Stimulated activated CD4-positive, alpha-beta T cell treated with anti-CD3 and anti-CD28 coated beads, TNF-alpha, amount 100 ng/mL, for 48 hours (primary cell): ENCODE data around the gene ASCL3.
"Not testable (repeated sequence)": the region's sequence is repeated elsewhere in the genome, so short reads cannot be mapped to it uniquely, and the experiment has no call there.

Experiments used
- DNase-seq, 3 donors: peaks; one replicate each; pipeline ENCODE4 v3.0.0-alpha.2; 2020; ENCODE audit warnings: low read depth in 3 of 3

The ASCL3 gene

GRCh38 chr11:8942518-8943066 lies at the start of gene ASCL3:
Gene ASCL3, minus strand, starts transcription at chr11:8943016. Its CDS starts 4,855 bp downstream, at chr11:8938161.
- DNase-seq: no peak

GRCh38 chr11:8989453-8989852 lies 46.6 kb upstream of the ASCL3 start:
- no peak for DNase-seq

DNA sequence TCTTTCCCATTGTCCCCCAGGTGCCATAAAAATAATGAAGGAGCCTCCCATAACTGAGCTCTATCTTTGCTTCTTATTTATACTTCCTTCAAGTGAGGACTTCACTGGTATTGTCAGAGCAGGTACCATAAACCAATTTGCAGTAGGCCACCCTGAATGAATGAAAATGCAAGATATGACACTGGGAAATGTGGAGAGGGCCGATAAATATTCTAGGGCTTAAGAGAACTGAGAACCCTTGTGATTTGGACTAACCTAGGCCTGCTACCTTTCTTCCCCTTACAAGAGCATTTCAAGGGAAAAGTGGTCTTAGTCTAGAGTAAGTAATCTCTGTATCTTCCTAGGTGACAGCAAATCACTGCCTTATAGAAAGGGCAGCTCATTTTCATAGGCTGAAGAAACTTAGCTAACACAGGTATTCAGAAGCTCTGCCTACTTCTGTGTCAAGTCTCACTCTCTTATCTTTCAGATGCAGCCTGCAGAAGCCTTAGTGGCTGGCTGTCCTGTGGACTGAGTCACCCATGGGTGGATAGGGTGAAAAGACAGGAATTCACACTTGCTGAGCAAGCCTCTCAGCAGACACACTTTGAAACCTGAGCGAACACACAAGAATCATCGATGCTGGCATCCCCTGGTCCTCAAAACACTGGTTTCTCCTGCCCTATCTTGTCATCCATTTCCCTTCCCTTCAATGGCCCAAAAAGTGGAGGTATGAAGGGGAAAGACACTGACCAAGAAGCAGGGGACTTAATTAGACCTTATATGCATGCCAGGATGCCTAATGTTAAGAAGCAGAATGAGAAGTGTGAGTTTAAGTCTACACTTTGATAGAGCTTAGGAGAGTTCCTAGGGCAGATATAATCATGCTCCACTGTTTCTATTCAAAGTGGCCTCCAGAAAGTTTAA lies 45.8 kb upstream of the ASCL3 start:
- DNase-seq: no peak

- DNase-seq: no peak
Observed at GRCh38 chr11:8987446-8987845, 44.6 kb upstream of the ASCL3 start.

DNA sequence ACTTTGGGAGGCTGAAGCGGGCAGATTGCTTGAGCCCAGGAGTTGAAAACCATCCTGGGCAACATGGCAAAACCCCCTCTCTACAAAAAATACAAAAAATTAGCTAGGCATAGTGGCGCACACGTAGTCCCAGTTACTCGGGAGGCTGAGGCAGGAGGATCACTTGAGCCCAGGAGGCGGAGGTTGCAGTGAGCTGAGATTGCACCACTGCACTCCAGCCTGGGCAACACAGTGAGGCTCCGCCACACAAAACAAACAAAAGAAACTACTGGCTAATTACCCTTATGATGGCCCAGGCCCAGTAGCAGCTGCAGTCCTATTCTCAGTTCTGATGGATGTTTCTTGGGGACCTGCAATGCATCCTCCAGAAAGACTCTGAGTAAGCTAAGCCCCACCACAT lies 44.0 kb upstream of the ASCL3 start:
- DNase-seq: not testable (repeated sequence)

GRCh38 chr11:8985462-8985861 lies 42.6 kb upstream of the ASCL3 start:
- DNase-seq: no peak

DNA sequence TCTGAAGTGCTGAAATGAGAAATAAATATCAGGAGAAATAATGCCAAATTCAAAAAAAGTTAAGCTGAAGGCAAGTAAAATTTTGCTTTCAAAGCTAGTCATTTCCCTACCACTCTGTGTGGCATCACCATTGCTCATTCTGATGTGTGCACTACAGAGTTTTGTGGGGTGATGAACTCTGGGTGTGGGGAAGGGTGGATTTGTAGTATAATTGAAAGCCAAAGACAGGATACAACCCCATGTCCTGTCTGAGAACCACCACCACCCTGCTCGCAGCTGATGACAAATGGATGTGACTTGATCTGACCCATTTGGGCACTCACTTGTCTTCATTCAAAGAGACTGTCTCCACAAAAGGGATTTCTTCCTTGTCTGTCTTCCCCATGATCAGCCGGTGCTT lies 40.7 kb upstream of the ASCL3 start:
- DNase-seq: no peak

DNA sequence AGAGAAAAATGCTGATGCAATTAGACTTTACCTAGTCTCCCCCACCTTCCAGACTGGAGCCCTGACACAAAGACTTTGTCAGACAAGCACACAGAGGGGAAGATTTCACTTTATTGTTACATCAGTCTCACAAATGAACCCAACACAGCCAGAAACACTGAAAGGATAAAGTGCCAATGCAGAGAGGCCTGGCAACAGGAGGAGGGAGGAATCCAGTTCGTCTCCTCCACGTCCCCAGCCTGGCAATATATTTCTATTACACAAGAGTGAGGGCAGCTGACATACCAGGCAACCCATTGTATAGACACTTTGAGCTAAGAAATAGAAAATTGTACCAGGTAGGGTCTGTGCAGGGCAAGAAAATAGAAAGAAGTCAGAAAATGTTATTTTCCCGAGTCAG lies 37.7 kb upstream of the ASCL3 start:
- no peak for DNase-seq

GRCh38 chr11:8979365-8979764 lies 36.5 kb upstream of the ASCL3 start:
- not testable (repeated sequence) for DNase-seq

DNA sequence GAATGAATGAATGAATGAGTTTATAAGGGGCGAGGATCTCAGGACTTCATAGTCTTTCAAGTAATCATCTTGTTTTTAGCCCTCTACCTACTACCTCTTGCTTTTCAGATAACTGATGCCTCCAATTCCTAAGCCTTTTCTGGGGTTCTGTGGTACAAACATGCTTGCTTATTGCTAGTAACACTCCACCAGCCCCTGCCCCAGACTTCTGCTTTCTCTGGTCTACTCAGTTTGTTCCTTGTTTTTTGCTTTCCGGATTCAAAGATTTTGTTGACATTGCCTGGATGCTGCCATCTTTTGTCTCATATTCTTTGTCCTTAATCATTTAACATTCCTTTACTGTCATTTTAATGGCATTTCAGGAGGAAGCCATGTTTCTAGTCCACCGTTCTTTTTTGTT lies 30.3 kb upstream of the ASCL3 start:
- DNase-seq: no peak

DNA sequence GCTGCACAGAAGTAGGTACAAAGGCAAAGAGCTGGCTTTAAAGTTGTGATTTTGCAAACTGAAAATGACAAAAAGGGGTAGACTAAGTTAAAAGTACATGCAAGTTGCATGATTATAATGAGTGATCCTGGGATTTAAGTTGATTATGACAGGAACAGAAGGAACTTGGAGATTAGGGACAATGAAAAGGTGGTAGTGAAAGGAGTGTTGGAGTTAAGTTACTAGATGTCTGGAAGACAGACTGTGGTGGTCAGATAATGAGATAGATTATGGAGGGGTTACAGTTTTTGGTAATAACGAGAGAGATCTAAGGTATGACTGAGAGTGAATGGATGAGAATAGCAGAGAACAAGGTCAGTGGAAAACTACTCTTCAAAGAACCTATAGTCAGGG lies 29.1 kb upstream of the ASCL3 start:
- DNase-seq: no peak

DNA sequence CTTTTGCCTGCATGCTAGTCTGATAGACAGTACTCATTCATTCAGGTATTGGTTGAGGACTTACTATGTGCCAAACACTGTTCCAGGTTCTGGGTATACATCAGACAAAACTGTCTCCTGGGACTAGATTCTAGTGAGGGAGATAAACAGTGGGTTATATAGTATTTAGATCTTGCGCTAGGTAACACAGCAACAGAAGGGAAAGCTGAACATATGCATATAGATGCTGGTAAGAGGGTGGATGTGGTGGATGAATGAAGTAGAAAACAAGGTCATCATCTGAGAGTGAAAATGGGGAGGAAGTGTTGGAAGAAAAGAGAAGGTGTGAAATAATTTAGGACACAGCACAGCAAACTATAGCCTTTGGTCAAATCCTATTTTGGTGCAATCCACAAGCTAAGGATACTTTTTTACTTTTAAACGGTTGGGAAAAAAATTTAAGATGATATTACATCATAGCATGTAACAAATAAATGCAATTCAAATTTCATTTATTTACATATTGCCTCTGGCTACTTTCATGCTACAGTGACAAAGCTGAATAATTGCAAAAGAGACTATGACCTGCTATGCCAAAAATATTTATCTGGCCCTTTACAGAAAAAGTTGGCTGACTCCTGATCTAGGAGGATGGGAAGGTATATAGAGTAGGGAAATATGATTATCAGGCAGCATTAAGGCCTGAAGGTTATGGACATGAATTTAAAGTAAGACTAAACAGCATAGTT lies 28.5 kb upstream of the ASCL3 start:
- DNase-seq: no peak

DNA sequence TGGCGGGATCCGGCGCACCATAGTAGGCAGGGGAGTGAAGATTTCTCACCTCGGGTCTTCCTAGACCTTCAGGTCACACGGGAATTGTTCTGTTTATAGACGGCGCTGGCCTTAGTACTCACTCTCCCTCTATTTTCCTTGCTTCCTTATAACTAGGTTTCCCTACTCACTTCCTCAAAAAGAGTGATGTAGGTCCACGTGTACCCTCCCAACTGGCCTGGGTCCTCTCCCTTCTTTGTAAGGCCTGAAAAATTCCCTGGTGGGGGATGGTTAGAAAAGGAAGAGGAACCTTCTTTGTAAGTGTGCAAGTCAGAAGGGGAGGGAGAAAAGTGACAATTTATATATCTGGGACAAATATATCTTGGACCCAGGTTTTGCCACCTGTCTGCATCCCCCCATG lies 24.4 kb upstream of the ASCL3 start:
- no peak for DNase-seq

DNA sequence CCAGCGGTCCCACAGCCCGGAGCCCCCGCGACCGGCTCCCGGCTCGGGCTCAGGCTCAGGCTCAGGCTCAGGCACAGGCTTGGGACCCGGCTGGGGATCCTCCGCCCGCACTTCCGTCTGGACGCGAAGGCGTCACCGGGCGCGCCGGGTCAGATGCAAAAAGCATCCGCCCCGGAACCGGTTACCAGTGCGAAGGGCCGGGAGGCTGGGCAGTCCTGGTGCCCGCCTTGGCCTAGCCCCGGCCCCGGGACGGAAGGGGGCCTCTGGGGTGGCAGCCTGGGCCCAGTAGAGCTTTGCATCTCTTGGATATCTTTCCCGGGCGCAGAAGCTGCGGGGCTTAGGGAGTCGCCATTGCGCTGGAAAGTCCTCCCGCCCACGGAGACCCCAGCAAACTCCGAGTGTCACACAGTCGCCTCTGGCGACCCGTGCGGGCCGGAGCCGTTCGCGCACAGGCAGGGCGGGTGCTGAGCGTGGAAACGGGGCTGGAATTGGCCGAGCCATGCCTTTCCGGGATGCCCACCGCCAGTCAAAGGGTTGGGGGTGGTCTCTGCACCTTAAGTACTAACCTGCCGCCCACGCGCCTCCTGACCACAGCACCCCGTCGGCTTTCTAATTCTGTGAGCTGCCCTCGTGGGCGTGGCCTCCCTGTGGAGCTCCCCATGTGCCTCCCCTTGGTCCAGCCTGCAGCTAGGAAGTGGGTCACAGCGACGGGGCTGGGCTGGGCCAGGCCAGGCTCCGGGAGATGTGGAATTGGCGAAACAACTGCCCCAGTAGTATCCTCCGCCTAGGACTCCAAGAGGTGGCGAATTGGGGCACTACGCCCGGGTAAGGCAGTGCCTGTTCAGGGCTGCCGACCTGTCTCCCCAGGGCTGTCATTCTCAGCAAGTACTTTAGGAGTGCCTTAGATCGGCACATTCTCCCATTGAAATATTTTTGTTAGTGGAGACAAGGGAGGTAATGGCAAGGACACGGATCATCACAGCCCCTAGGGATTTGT lies 21.8 kb upstream of the ASCL3 start, which contains the start of gene TMEM9B:
TSS of gene TMEM9B (minus strand) at position 119 of the 997 bp plus-strand sequence. CDS start 129 bp downstream, outside the sequence.
- peak; percentile 67 to 77 (median 71) for DNase-seq

DNA sequence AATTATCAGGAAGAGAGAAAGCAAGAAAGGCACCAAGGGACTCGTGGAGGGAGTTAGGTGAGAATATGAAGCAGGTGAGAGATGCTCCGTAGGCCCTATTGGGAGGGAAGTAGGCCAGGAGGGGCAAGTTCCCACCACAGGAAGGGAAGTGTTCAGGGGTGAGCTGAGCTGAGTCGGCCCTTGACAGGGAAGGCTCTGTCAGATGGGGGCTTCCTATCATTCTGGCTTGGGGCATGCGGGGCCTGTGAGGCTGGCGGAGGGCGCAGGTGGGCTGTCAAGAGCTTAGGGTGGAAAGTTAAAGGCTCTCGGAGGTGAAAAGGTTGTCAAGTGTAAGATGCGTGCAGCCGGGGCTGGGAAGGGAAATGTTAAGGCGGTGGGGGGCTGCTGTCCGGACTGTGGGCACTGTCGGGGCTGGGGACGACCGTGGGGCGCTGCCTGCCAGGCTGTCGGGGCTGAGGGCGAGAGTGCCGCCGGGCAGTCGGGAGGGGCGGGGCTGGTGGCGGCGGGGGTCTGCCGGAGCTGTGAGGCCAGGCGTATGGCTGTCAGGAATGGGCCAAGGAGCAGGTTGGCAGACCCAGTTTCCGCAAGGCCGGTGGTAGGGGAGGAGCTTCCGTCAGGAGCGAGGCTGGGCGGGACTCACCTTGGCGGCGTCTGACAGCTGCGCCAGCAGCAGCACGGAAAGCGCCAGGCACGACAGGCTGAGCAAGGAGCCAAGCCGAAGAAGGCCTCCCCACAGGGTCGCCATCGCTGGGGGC lies 20.9 kb upstream of the ASCL3 start:
- peak; percentile 55 to 78 (median 59) for DNase-seq

DNA sequence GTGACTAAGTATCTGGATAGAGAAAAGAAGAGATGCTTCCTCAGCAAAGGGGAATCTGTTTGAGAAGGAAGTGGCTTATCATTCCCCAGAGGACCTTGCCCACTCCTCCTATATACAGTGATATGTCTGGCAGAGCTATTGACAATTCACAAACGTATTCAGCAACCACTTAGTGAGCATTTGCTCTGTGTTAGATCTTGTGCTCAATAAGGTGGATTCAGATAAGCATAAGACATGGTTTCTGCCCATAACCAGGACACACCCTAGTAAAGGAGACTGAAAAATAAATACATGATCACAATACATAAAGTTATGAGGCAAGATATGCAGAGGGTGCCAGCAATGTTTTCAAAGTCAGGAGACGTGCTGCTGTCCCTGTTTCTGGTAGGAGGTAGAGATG lies 20.0 kb upstream of the ASCL3 start:
- DNase-seq: no peak

GRCh38 chr11:8961401-8961800 lies 18.6 kb upstream of the ASCL3 start:
- no peak for DNase-seq

DNA sequence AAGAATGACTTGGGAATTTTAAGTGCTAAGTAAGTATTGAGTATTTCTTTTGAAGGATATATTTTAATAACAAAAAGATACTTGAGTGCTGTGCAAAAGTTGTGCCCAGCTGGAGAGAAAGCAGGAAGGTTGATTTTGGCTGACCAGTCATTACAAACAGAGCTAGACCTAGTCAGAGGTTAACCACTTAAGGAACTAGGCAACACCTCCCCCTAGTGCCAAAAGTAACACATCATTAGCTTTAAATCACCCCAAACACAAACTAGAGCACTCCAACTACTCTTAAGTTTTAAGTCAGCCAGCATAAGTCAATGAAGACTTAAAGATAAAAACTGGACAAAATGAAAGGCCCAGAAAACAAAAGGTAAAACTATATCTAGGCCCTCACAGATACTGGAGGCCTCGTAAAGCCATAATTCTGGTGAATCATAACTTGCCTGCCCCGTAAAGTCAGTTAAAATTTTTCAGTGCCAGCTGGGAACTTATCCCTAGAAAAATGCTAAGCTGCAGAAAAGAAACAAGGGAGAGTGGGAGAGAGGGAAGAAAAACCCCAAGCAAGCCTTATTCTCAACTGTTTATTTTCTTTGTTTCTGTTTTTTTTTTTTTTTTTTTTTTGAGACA lies 16.8 kb upstream of the ASCL3 start:
- DNase-seq: peak in 1 of 3 donors; percentile 26

DNA sequence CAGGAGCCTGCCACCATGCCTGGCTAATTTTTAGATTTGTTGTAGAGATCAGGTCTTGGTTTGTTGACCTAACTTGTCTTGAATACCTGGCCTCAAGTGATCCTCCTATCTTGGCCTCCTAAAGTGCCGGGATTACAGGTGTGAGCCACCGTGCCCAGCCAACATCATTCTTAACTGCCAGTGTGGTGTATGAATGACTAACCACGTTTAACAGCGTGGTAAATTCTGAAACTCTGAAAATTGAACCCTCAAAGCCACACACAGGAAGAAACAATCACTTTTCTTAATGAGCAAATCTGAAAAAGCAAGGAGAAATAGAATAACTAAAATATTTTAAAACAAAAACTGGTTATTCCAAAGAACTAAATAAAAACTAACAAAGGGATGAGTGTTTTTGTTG lies 14.0 kb upstream of the ASCL3 start:
- no peak for DNase-seq

DNA sequence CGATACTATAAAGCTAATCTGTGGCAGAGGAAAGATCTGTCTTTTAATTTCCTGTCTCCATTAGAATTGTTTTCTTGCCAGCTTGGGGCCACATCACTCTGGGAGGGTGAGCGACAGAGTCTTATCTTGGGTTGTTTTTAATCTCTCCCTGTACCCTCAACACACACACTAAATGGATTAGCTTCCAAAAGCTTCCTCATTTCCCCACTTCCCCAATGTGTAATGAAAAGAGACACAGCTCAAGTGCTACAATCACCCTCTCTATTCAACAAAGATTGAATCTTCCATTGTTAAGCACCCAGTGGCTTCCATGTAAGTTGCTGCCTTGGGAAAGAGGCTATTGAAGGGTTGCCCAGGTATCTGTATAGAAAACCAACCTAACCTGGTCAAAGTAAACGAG lies 6.1 kb upstream of the ASCL3 start:
- DNase-seq: no peak
